SK-N-SH treated with all-trans-retinoic acid at 6 μM for 48 hours (cell line): ENCODE measurements around the gene CCSER1.

Experiments
- ATAC-seq: fragments of 200-7000 bp; cut with Tn5 transposase; 3 replicates; pipeline ENCODE4 v1.9.1; 2020; ENCODE audit warnings: mild to moderate bottlenecking, moderate library complexity
- ARNTL ChIP-seq: fragments of 450-650 bp; formaldehyde crosslinking; IDR thresholded peaks from 2 replicates; pipeline ENCODE4 v1.5.0; 2020; ENCODE audit warnings: low read depth, mild to moderate bottlenecking, moderate library complexity, borderline replicate concordance
- BACH2 ChIP-seq: fragments of 250-450 bp; sonication (Bioruptor Pico); IDR thresholded peaks from 2 replicates; pipeline ENCODE4 v1.9.0; 2021; ENCODE audit warnings: mild to moderate bottlenecking, borderline replicate concordance
- CSDC2 ChIP-seq: fragments of 250-450 bp; sonication (Bioruptor Pico); IDR thresholded peaks from 2 replicates; pipeline ENCODE4 v1.5.0; 2020; ENCODE audit warnings: mild to moderate bottlenecking, moderate library complexity
- ESRRG ChIP-seq: fragments of 250-450 bp; sonication (Bioruptor Pico); IDR thresholded peaks from 2 replicates; pipeline ENCODE4 v1.6.1; 2021; ENCODE audit warnings: mild to moderate bottlenecking
- GLIS3 ChIP-seq: fragments of 250-450 bp; sonication (Bioruptor Pico); IDR thresholded peaks from 2 replicates; pipeline ENCODE4 v1.5.0; 2020; ENCODE audit warnings: mild to moderate bottlenecking, moderate library complexity
- ISL1 ChIP-seq: fragments of 250-450 bp; sonication (Bioruptor Pico); IDR thresholded peaks from 2 replicates; pipeline ENCODE4 v2.1.2; 2022; ENCODE audit warnings: mild to moderate bottlenecking, moderate library complexity
- OSR1 ChIP-seq: fragments of 250-450 bp; sonication (Bioruptor Pico); IDR thresholded peaks from 2 replicates; pipeline ENCODE4 v1.8.0; 2022; ENCODE audit warnings: moderate library complexity, mild to moderate bottlenecking, inconsistent platforms
- PPARA ChIP-seq: fragments of 250-450 bp; sonication (Bioruptor Pico); IDR thresholded peaks from 2 replicates; pipeline ENCODE4 v1.5.0; 2020; ENCODE audit warnings: mild to moderate bottlenecking, borderline replicate concordance
- RARB ChIP-seq: fragments of 250-450 bp; sonication (Bioruptor Pico); IDR thresholded peaks from 2 replicates; pipeline ENCODE4 v1.8.0; 2021; ENCODE audit warnings: mild to moderate bottlenecking, moderate library complexity
- SNAI2 ChIP-seq: fragments of 250-450 bp; sonication (Bioruptor Pico); IDR thresholded peaks from 2 replicates; pipeline ENCODE4 v1.5.0; 2020; ENCODE audit warnings: mild to moderate bottlenecking, moderate library complexity
- TCF4 ChIP-seq: fragments of 250-450 bp; sonication (Bioruptor Pico); IDR thresholded peaks from 2 replicates; pipeline ENCODE4 v1.8.0; 2021; ENCODE audit warnings: mild to moderate bottlenecking, moderate library complexity, borderline replicate concordance
- TOX ChIP-seq: fragments of 250-450 bp; sonication (Bioruptor Pico); IDR thresholded peaks from 2 replicates; pipeline ENCODE4 v1.8.0; 2021; ENCODE audit warnings: mild to moderate bottlenecking, moderate library complexity, borderline replicate concordance
- TSHZ2 ChIP-seq: fragments of 250-450 bp; sonication (Bioruptor Pico); IDR thresholded peaks from 2 replicates; pipeline ENCODE4 v1.5.0; 2020; ENCODE audit warnings: mild to moderate bottlenecking, moderate library complexity
- ZC3H10 ChIP-seq: fragments of 250-450 bp; sonication (Bioruptor Pico); IDR thresholded peaks from 2 replicates; pipeline ENCODE4 v1.5.1; 2021; ENCODE audit warnings: mild to moderate bottlenecking, moderate library complexity
- ZNF565 ChIP-seq: fragments of 450-650 bp; formaldehyde crosslinking; conservative IDR thresholded peaks from 2 replicates; pipeline ENCODE4 v1.5.0; 2020; ENCODE audit warnings: low read depth, mild to moderate bottlenecking, moderate library complexity
- ZNF8 ChIP-seq: fragments of 450-650 bp; formaldehyde crosslinking; IDR thresholded peaks from 2 replicates; pipeline ENCODE4 v1.5.0; 2020; ENCODE audit warnings: mild to moderate bottlenecking, moderate library complexity
- TF ChIP-seq, protein P1 (sequence below): fragments of 250-450 bp; sonication (Bioruptor Pico); IDR thresholded peaks from 2 replicates; pipeline ENCODE4 v1.8.0; 2021; ENCODE audit warnings: low read depth, mild to moderate bottlenecking, moderate library complexity, borderline replicate concordance
- TF ChIP-seq, protein P2 (sequence below): fragments of 250-450 bp; sonication (Bioruptor Pico); IDR thresholded peaks from 2 replicates; pipeline ENCODE4 v1.8.0; 2020; ENCODE audit warnings: mild to moderate bottlenecking, moderate library complexity, borderline replicate concordance
- TF ChIP-seq, protein P3 (sequence below): fragments of 250-450 bp; sonication (Bioruptor Pico); IDR thresholded peaks from 2 replicates; pipeline ENCODE4 v1.5.1; 2021; ENCODE audit warnings: mild to moderate bottlenecking, moderate library complexity

Gene CCSER1

GRCh38 chr4:91596718-91597117 lies 1469.5 kb downstream of the CCSER1 start:
- no peak for ATAC-seq

GRCh38 chr4:91598696-91599095 lies 1471.5 kb downstream of the CCSER1 start:
- TF ChIP-seq, protein P1, sequence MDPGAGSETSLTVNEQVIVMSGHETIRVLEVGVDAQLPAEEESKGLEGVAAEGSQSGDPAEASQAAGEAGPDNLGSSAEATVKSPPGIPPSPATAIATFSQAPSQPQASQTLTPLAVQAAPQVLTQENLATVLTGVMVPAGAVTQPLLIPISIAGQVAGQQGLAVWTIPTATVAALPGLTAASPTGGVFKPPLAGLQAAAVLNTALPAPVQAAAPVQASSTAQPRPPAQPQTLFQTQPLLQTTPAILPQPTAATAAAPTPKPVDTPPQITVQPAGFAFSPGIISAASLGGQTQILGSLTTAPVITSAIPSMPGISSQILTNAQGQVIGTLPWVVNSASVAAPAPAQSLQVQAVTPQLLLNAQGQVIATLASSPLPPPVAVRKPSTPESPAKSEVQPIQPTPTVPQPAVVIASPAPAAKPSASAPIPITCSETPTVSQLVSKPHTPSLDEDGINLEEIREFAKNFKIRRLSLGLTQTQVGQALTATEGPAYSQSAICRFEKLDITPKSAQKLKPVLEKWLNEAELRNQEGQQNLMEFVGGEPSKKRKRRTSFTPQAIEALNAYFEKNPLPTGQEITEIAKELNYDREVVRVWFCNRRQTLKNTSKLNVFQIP (CRISPR knock-in tag): no peak
- TF ChIP-seq PPARA (CRISPR knock-in tag) (no peak), BACH2 (no peak), ISL1 (no peak), ZC3H10 (CRISPR knock-in tag) (no peak), ZNF8 (no peak), RARB (CRISPR knock-in tag) (no peak), ZNF565 (CRISPR knock-in tag) (no peak), TCF4 (CRISPR knock-in tag) (no peak), OSR1 (no peak), ESRRG (no peak)
- TF ChIP-seq, protein P2, sequence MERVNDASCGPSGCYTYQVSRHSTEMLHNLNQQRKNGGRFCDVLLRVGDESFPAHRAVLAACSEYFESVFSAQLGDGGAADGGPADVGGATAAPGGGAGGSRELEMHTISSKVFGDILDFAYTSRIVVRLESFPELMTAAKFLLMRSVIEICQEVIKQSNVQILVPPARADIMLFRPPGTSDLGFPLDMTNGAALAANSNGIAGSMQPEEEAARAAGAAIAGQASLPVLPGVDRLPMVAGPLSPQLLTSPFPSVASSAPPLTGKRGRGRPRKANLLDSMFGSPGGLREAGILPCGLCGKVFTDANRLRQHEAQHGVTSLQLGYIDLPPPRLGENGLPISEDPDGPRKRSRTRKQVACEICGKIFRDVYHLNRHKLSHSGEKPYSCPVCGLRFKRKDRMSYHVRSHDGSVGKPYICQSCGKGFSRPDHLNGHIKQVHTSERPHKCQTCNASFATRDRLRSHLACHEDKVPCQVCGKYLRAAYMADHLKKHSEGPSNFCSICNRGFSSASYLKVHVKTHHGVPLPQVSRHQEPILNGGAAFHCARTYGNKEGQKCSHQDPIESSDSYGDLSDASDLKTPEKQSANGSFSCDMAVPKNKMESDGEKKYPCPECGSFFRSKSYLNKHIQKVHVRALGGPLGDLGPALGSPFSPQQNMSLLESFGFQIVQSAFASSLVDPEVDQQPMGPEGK: no peak
- TF ChIP-seq, protein P3, sequence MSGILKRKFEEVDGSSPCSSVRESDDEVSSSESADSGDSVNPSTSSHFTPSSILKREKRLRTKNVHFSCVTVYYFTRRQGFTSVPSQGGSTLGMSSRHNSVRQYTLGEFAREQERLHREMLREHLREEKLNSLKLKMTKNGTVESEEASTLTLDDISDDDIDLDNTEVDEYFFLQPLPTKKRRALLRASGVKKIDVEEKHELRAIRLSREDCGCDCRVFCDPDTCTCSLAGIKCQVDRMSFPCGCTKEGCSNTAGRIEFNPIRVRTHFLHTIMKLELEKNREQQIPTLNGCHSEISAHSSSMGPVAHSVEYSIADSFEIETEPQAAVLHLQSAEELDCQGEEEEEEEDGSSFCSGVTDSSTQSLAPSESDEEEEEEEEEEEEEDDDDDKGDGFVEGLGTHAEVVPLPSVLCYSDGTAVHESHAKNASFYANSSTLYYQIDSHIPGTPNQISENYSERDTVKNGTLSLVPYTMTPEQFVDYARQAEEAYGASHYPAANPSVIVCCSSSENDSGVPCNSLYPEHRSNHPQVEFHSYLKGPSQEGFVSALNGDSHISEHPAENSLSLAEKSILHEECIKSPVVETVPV (CRISPR knock-in tag): no peak
- ATAC-seq: no peak

More at GRCh38 chr4:91596718-91597117, 1469.5 kb downstream of the CCSER1 start:
- TF ChIP-seq, protein P1 (CRISPR knock-in tag): no peak
- TF ChIP-seq ZNF8 (no peak), TCF4 (CRISPR knock-in tag) (no peak), SNAI2 (CRISPR knock-in tag) (no peak), PPARA (CRISPR knock-in tag) (no peak), ZC3H10 (CRISPR knock-in tag) (no peak), ARNTL (CRISPR knock-in tag) (no peak)

DNA sequence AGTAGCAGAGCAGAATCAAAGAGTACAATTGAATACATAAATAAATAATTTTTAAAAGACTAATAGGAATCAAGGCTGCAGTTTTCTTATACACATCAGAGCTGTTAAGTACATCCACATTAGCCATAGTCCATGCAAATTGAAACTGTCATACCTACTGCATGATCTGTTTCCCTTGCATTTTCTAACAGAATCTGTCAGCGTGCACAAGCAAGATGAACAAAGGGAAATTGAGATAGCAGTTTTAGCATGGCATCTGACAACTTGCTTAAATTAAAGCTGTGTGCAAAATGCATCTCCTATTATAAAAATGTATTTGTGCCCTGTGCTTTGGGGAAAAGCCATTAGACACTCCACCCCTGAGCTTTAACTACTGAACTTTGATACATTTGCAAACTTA lies 1473.1 kb downstream of the CCSER1 start:
- no peak for ATAC-seq
- TF ChIP-seq TSHZ2 (CRISPR knock-in tag) (no peak), ISL1 (no peak), TOX (CRISPR knock-in tag) (no peak), GLIS3 (CRISPR knock-in tag) (no peak), ZNF565 (CRISPR knock-in tag) (no peak), ESRRG (no peak), BACH2 (no peak), SNAI2 (CRISPR knock-in tag) (no peak), CSDC2 (CRISPR knock-in tag) (no peak), PPARA (CRISPR knock-in tag) (no peak), OSR1 (no peak), ZNF8 (no peak), RARB (CRISPR knock-in tag) (no peak), ARNTL (CRISPR knock-in tag) (no peak)
- TF ChIP-seq, protein P3 (CRISPR knock-in tag): no peak
- TF ChIP-seq, protein P2: no peak
- TF ChIP-seq, protein P1 (CRISPR knock-in tag): no peak
